CD8-positive, alpha-beta memory T cell (primary cell): ENCODE data around the gene DOCK3. TPM values are rescaled to one million over a fixed set of nuclear protein-coding genes. Genes with fewer than 3 reads are reported as not detected.

ENCODE experiments used
- CTCF ChIA-PET: fragments of 350-600 bp; sonication (Branson Sonifier 250); formaldehyde crosslinking; loops from one replicate; lab custom pipeline; 2021; ENCODE audit warnings: antibody characterized with exemption; lab: Charles Lee
- POLR2A ChIA-PET: fragments of 350-600 bp; sonication (Branson Sonifier 250); formaldehyde crosslinking; loops from one replicate; lab custom pipeline; 2021; ENCODE audit warnings: antibody characterized with exemption; lab: Charles Lee
- DNase-seq, 5 donors: peaks; one replicate each; pipeline versions ENCODE4 v3.0.0 to v3.0.0-alpha.2; 2020 to 2022; ENCODE audit warnings: mixed read lengths in 1 of 5
- H3K27ac ChIP-seq: one replicate; pipeline ENCODE4 v1.7.0; 2013; ENCODE audit warnings: low read depth, mild to moderate bottlenecking, low read length, moderate library complexity
- H3K27me3 ChIP-seq: 2 replicates; pipeline ENCODE4 v1.7.0; 2013; ENCODE audit warnings: low read length, mild to moderate bottlenecking; ENCODE audit not compliant: insufficient read depth, poor library complexity, severe bottlenecking
- H3K36me3 ChIP-seq: 2 replicates; pipeline ENCODE4 v1.7.0; 2013; ENCODE audit warnings: mild to moderate bottlenecking, low read length, moderate library complexity; ENCODE audit not compliant: insufficient read depth
- H3K4me1 ChIP-seq: 2 replicates; pipeline ENCODE4 v1.7.0; 2013; ENCODE audit warnings: mild to moderate bottlenecking, low read length, moderate library complexity; ENCODE audit not compliant: insufficient read depth
- H3K4me3 ChIP-seq: 2 replicates; pipeline ENCODE4 v1.7.0; 2013; ENCODE audit warnings: mild to moderate bottlenecking, low read length
- H3K9me3 ChIP-seq: 2 replicates; pipeline ENCODE4 v1.7.0; 2013; ENCODE audit warnings: mild to moderate bottlenecking, low read length
- H3K27ac Mint-ChIP-seq, 8 donors: one replicate each; pipeline ENCODE4 v1.8.0; 2020 to 2021; ENCODE audit warnings: mixed read lengths in 8 of 8, mild to moderate bottlenecking in 6 of 8, inconsistent platforms in 3 of 8, moderate library complexity in 3 of 8
- H3K27me3 Mint-ChIP-seq, 2 donors: one replicate each; pipeline ENCODE4 v1.8.0; 2020 to 2021; ENCODE audit warnings: mixed read lengths in 2 of 2, mild to moderate bottlenecking in 1 of 2, moderate library complexity in 1 of 2
- H3K36me3 Mint-ChIP-seq, 3 donors: one replicate each; pipeline ENCODE4 v1.8.0; 2020 to 2021; ENCODE audit warnings: mixed read lengths in 3 of 3, inconsistent platforms in 1 of 3, mild to moderate bottlenecking in 1 of 3
- H3K4me1 Mint-ChIP-seq, 3 donors: one replicate each; pipeline ENCODE4 v1.8.0; 2020 to 2021; ENCODE audit warnings: mixed read lengths in 3 of 3, inconsistent platforms in 1 of 3, mild to moderate bottlenecking in 1 of 3
- H3K4me3 Mint-ChIP-seq, 7 donors: one replicate each; pipeline ENCODE4 v1.8.0; 2020 to 2021; ENCODE audit warnings: mixed read lengths in 7 of 7, mild to moderate bottlenecking in 6 of 7, moderate library complexity in 4 of 7, inconsistent platforms in 2 of 7
- H3K9me3 Mint-ChIP-seq, 5 donors: one replicate each; pipeline ENCODE4 v1.8.0; 2020 to 2022; ENCODE audit warnings: mixed read lengths in 5 of 5, mild to moderate bottlenecking in 3 of 5, moderate library complexity in 2 of 5, inconsistent platforms in 1 of 5
- polyA plus RNA-seq: library from polyadenylated mRNA; unstranded; fragments of 300-500 nt; fragmentation: Illumina TruSeq; gene quantifications from one replicate; pipeline ENCODE4 v1.2.3, GENCODE V29; 2021
- total RNA-seq, 2 experiments: library from RNA; stranded (reverse); gene quantifications; one replicate each; pipeline ENCODE4 v1.2.3, GENCODE V29; 2021

The DOCK3 gene
- total and polyA plus RNA-seq, 3 experiments from 2014 or later: 0.16 to 2.1 (median 2.0) TPM

DNA sequence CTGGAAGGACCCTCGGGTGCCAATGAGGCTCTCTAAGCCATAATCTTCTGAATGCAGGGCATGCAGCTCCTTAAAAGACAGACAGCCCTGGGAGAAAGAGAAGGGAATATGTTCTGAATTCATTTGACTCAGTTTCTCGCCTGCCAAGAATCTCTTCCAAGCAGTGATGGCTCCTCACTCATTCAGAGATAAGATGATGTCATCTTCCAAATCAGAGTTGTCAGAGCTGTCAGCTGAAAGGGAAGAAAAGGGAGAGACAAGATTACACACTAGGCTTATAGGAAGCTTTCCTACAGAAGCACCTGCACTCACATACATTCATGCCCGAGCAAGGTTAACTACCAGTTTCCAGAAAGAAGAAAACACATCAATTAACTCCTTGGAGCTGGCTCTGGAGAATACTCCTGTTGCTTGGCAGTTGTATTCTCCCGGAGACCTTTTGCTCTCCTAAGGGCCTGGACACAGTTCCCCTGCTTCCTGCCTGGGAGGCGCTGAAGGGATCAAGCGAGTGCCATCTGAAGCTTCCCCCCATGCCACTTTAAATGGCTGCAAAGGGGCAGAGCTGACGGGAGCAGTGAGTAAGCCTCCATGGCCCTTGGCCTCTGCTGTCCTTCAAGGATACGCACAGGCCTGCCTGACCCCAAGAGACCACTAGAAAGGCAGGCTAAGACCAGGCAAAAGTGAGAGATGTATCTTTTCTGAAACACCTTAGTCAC lies 724.0 kb downstream of the DOCK3 start:
- peaks cover 27% of the 10 kb centered on the region for H3K4me1 ChIP-seq
- Mint-ChIP-seq H3K9me3 (no peaks in the 10 kb centered on the region), H3K4me1 (peaks cover 27 to 37% (median 33%) of the 10 kb centered on the region in 3 donors), H3K27ac (peak overlapping the region in 6 of 8 donors; percentile 10 to 66 (median 28)), H3K4me3 (no peak overlapping the region), H3K27me3 (no peaks in the 10 kb centered on the region), H3K36me3 (peaks cover 9 to 89% (median 27%) of the 10 kb centered on the region in 3 donors)
- H3K36me3 ChIP-seq: peaks cover 52% of the 10 kb centered on the region
- H3K27ac ChIP-seq: no peak overlapping the region
- no peaks in the 10 kb centered on the region for H3K9me3 ChIP-seq
- no peak for DNase-seq
- ChIA-PET POLR2A (no interaction called here), CTCF (no interaction called here)
- H3K27me3 ChIP-seq: no peaks in the 10 kb centered on the region
- no peak overlapping the region for H3K4me3 ChIP-seq

DNA sequence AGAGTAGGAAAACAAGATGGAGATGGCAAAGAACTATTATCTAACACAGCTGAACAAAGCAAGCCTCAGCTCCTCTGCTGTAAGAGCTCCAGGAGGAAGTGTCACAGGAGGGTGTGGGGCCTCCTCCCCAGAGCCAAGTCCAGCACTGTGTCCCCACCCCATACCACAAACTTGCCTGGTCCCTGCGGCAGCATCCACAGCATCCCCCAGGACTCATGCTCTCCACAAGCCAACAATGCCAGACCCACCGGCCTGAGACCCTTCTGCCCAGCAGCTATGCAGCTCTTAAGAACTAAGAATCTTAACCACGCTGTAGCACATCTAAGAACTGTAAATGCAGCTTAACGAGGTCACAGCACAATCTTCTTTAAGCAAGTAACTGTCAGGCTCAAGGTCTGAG lies 725.4 kb downstream of the DOCK3 start:
- H3K4me3 Mint-ChIP-seq: no peak overlapping the region
- Histone ChIP-seq H3K27ac (no peak overlapping the region), H3K4me1 (peaks cover 14% of the 10 kb centered on the region), H3K36me3 (peaks cover 40% of the 10 kb centered on the region), H3K4me3 (no peak overlapping the region), H3K27me3 (no peaks in the 10 kb centered on the region), H3K9me3 (no peaks in the 10 kb centered on the region)
- no peaks in the 10 kb centered on the region for H3K27me3 Mint-ChIP-seq
- ChIA-PET POLR2A (interaction anchor here (0.9 kb wide), 1 partner anchor 272 kb away, joined by 3 read pairs; no protein-coding TSS in a partner anchor), CTCF (interaction anchor here (0.8 kb wide), 1 partner anchor 100 kb away, joined by 4 read pairs; the partner anchor contains the start of gene DCAF1)
- H3K4me1 Mint-ChIP-seq: peaks cover 15 to 29% (median 21%) of the 10 kb centered on the region in 3 donors
- H3K27ac Mint-ChIP-seq: peak overlapping the region in 7 of 8 donors; percentile 19 to 83 (median 74)
- peaks cover 1 to 86% (median 21%) of the 10 kb centered on the region in 3 donors for H3K36me3 Mint-ChIP-seq
- no peak for DNase-seq
- no peaks in the 10 kb centered on the region for H3K9me3 Mint-ChIP-seq

DNA sequence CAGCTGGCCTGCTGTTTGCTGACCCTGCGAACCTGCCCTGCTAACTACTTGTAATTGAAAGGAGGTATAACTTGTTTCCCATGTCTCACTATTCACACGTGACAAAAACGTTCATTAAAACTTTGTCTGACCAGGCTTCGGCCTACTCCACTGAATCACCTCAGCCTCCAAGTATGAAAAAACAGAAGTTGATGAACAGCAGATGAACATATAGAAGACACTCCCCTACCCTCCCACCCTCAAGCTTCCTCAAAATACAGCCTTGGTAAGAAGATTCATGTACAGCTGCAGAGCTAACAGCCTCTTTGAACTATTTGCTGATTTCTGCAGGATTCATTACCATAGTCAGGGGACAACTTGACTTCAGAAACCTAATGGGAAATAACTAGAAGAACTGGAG lies 727.0 kb downstream of the DOCK3 start:
- Mint-ChIP-seq H3K4me3 (no peak overlapping the region), H3K27ac (no peak overlapping the region), H3K9me3 (no peaks in the 10 kb centered on the region), H3K27me3 (no peaks in the 10 kb centered on the region), H3K4me1 (peaks cover 10 to 20% (median 14%) of the 10 kb centered on the region in 3 donors), H3K36me3 (peaks cover 0 to 81% (median 17%) of the 10 kb centered on the region in 3 donors)
- ChIA-PET CTCF (interaction anchor here (1.5 kb wide), 1 partner anchor 12 kb away, joined by 6 read pairs; no protein-coding TSS in a partner anchor), POLR2A (no interaction called here)
- no peak for DNase-seq
- peaks cover 26% of the 10 kb centered on the region for H3K36me3 ChIP-seq
- peaks cover 6% of the 10 kb centered on the region for H3K4me1 ChIP-seq
- no peaks in the 10 kb centered on the region for H3K9me3 ChIP-seq
- H3K27me3 ChIP-seq: no peaks in the 10 kb centered on the region
- H3K27ac ChIP-seq: no peak overlapping the region
- no peak overlapping the region for H3K4me3 ChIP-seq

DNA sequence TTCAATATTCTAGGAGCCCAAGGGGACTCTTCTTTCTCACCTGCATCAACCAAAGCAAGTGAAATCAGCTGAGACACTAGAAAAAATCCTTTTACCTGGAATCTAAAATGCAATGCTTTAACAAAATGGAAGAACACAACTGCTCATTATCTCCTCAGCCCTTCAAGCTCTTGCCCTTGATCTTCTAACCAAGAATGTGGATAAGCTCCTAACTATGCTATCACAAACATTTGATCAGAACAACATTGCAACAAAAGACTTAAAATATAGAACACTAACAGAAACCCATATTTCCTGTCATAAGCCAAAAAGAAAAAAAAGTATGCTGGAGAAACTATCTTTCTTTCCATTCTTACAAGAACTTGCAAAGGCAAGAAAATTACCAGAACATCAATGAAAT lies 728.9 kb downstream of the DOCK3 start:
- peaks cover 8 to 14% (median 14%) of the 10 kb centered on the region in 3 donors for H3K4me1 Mint-ChIP-seq
- Histone ChIP-seq H3K4me3 (no peak overlapping the region), H3K9me3 (no peaks in the 10 kb centered on the region), H3K27me3 (no peaks in the 10 kb centered on the region), H3K27ac (no peak overlapping the region), H3K4me1 (no peaks in the 10 kb centered on the region), H3K36me3 (peaks cover 17% of the 10 kb centered on the region)
- POLR2A ChIA-PET: no interaction called here
- CTCF ChIA-PET: no interaction called here
- H3K9me3 Mint-ChIP-seq: no peaks in the 10 kb centered on the region
- peak overlapping the region in 7 of 8 donors; percentile 37 to 81 (median 57) for H3K27ac Mint-ChIP-seq
- no peak for DNase-seq
- no peaks in the 10 kb centered on the region for H3K27me3 Mint-ChIP-seq
- peaks cover 0 to 83% (median 17%) of the 10 kb centered on the region in 3 donors for H3K36me3 Mint-ChIP-seq
- no peak overlapping the region for H3K4me3 Mint-ChIP-seq

DNA sequence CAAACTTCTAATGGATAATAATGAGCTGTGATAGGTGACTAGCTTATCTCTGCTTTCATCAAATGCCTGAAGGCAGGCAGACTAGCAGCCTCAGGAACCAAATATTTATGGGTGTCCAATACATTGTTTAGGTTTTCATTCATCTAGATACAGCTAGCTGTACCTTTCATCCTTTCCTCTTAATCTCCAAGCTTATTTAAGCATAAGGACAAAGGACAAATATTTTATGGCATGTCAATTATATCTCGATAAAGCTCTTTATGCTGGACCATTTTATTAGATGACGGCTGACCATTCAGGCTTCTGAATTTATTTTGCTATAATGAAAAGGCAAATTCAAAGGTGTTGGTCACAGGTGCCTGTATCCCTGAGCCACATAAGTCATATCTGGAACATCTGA lies 733.3 kb downstream of the DOCK3 start:
- POLR2A ChIA-PET: interaction anchor here (0.6 kb wide), 1 partner anchor 435 kb away, joined by 3 read pairs; no protein-coding TSS in a partner anchor
- CTCF ChIA-PET: interaction anchor here (1.0 kb wide), 1 partner anchor 13 kb away, joined by 3 read pairs; no protein-coding TSS in a partner anchor

DNA sequence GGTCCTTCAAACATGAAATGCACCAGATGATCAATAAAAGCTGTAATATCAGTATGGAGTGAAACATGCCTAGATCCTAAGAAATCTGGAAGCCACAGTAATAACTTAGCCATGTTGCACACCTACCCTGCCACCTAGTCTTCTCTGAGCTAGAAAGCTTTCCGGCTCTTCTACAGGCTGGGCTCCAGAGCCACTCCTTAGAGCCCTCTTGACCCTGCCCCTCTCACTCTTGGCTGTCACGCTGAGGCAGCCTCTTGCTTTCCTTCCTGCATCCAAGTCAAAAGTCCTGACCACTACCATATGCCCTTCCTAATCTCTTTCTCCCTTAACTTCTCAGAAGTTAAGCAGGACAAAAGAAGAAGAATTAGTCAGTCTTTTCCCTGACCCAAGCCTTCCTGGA lies 734.1 kb downstream of the DOCK3 start:
- H3K4me1 ChIP-seq: no peaks in the 10 kb centered on the region
- Mint-ChIP-seq H3K36me3 (peaks cover 0 to 83% (median 20%) of the 10 kb centered on the region in 3 donors), H3K9me3 (no peaks in the 10 kb centered on the region), H3K27me3 (no peaks in the 10 kb centered on the region), H3K4me1 (peaks cover 9 to 17% (median 15%) of the 10 kb centered on the region in 3 donors), H3K27ac (peak overlapping the region in 4 of 8 donors; percentile 10 to 36 (median 26)), H3K4me3 (no peak overlapping the region)
- H3K27me3 ChIP-seq: no peaks in the 10 kb centered on the region
- POLR2A ChIA-PET: no interaction called here
- H3K36me3 ChIP-seq: peaks cover 35% of the 10 kb centered on the region
- no peak overlapping the region for H3K27ac ChIP-seq
- no peak for DNase-seq
- CTCF ChIA-PET: no interaction called here
- H3K4me3 ChIP-seq: no peak overlapping the region
- H3K9me3 ChIP-seq: no peaks in the 10 kb centered on the region

More for the DNA sequence above, 733.3 kb downstream of the DOCK3 start:
- no peak overlapping the region for H3K27ac ChIP-seq
- no peaks in the 10 kb centered on the region for H3K4me1 ChIP-seq
- peaks cover 32% of the 10 kb centered on the region for H3K36me3 ChIP-seq
- H3K27ac Mint-ChIP-seq: peak overlapping the region in 4 of 8 donors; percentile 2 to 21 (median 14)
- no peak overlapping the region for H3K4me3 ChIP-seq
- no peaks in the 10 kb centered on the region for H3K27me3 Mint-ChIP-seq
- H3K9me3 Mint-ChIP-seq: no peaks in the 10 kb centered on the region
- H3K36me3 Mint-ChIP-seq: peaks cover 0 to 83% (median 22%) of the 10 kb centered on the region in 3 donors
- H3K27me3 ChIP-seq: no peaks in the 10 kb centered on the region
- no peak overlapping the region for H3K4me3 Mint-ChIP-seq
- H3K9me3 ChIP-seq: no peaks in the 10 kb centered on the region
- peaks cover 11 to 23% (median 17%) of the 10 kb centered on the region in 3 donors for H3K4me1 Mint-ChIP-seq
- no peak for DNase-seq

DNA sequence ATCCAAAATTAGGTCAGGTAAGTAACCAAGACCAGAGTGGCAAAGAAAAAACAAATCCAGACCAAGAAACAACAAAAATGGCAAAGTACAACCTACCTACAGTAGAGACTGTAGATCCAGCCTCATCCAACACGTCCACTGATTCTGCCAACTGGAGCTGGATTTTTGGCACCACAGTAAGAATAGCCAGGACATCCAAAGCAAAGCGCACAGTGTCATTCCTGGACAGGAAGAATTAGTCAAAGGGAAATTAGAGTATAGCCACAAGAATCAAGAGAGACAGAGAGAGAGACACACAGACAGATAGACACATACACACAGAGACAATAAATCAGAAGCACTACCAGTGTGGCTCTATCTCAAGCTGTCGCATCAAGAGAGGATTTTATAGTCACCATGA lies 747.5 kb downstream of the DOCK3 start:
- peak overlapping the region in 4 of 8 donors; percentile 17 to 80 (median 58) for H3K27ac Mint-ChIP-seq
- Histone ChIP-seq H3K4me1 (no peaks in the 10 kb centered on the region), H3K27ac (no peak overlapping the region), H3K27me3 (no peaks in the 10 kb centered on the region), H3K4me3 (no peak overlapping the region), H3K36me3 (peaks cover 15% of the 10 kb centered on the region), H3K9me3 (no peaks in the 10 kb centered on the region)
- H3K36me3 Mint-ChIP-seq: peaks cover 6 to 68% (median 16%) of the 10 kb centered on the region in 3 donors
- no peak for DNase-seq
- H3K27me3 Mint-ChIP-seq: no peaks in the 10 kb centered on the region
- no peak overlapping the region for H3K4me3 Mint-ChIP-seq
- POLR2A ChIA-PET: no interaction called here
- CTCF ChIA-PET: no interaction called here
- no peaks in the 10 kb centered on the region for H3K9me3 Mint-ChIP-seq
- H3K4me1 Mint-ChIP-seq: no peaks in the 10 kb centered on the region

DNA sequence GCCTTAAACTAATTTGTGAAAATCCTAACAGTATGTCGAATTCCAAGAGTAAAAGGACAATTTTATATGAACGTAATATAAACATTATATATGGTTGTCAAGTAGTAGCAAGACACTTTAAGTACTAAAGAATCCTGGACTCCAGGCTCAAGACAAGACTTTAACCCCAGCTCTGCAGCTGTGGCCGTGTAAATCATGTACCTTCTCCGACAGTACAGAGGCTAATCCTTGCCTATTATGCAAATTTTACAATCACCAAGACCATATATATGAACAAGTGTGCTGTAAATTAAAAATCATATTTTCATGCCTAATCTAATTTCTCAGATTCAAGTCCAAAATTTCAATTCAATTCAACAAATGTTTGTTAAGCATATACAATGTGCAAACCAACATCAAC lies 752.2 kb downstream of the DOCK3 start:
- Mint-ChIP-seq H3K36me3 (peaks cover 4 to 67% (median 12%) of the 10 kb centered on the region in 3 donors), H3K4me3 (no peak overlapping the region), H3K27ac (no peak overlapping the region), H3K4me1 (no peaks in the 10 kb centered on the region), H3K9me3 (no peaks in the 10 kb centered on the region), H3K27me3 (no peaks in the 10 kb centered on the region)
- no peak overlapping the region for H3K4me3 ChIP-seq
- ChIA-PET POLR2A (no interaction called here), CTCF (no interaction called here)
- no peaks in the 10 kb centered on the region for H3K9me3 ChIP-seq
- H3K27ac ChIP-seq: no peak overlapping the region
- H3K4me1 ChIP-seq: no peaks in the 10 kb centered on the region
- H3K27me3 ChIP-seq: no peaks in the 10 kb centered on the region
- H3K36me3 ChIP-seq: peaks cover 34% of the 10 kb centered on the region
- DNase-seq: no peak
